ENCODE data around the gene SLC38A8.

- no peak for TF ChIP-seq CTCF (IDR thresholded peaks at IDR 0.05; ENCODE audit: low read depth, low read length, poor library complexity, severe bottlenecking)
- no peak for TF ChIP-seq EZH2phosphoT487 (IDR thresholded peaks at IDR 0.05; ENCODE audit: borderline replicate concordance, low read length)
These were observed 4.1 kb downstream of the SLC38A8 start for GRCh38 chr16:84038469-84038868.

Data from DOHH2 (cell line).